ENCODE results near the gene CACNG6. TPM values are rescaled to one million over a fixed set of nuclear protein-coding genes. Genes with fewer than 3 reads are reported as not detected.

CACNG6 gene
- polyA plus RNA-seq, 1 of the 3 experiments (the other 2 are of a cell fraction), result 1.2 TPM

DNA sequence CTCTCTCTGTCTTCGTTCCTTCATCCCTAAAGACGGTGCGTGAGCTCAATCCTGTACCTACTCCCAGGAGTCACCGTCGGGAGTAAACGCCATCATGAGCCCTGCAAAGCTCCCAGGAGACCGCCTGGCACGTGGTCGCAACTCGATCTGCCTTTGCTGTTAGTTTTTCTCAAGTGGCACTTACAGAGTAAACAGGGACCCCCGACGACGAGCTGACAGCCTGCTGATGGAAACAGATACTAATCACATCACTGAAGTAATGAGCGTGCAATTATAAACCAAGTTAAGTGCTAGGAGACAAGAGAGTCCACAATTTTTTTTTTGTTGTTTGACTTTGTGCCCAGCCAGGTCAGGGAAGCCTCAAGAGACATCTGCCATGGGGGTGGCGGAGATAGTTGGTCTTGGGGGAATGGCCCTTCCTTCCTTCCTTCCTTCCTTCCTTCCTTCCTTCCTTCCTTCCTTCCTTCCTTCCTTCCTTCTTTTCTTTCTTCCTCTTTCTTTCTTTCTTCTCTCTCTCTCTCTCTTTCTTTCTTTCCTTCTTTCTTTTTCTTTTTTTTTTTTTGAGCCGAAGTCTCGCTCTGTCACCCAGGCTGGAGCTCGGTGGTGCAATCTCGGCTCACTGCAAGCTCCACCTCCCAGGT is 23.6 kb downstream of the CACNG6 start (continued):
- no peak for TF ChIP-seq SMC3 (IDR thresholded peaks at IDR 0.05; ENCODE audit: low read depth, low read length)

- H3K9me2 ChIP-seq, result no peaks in the 10 kb centered on the region
- H2AFZ ChIP-seq (ENCODE audit: low read depth), result no peak overlapping the region
- POLR2A ChIA-PET, result interaction anchor here (1.3 kb wide), 1 partner anchor 10 kb away, joined by 3 read pairs; no protein-coding TSS in a partner anchor
- CTCF ChIA-PET, result interaction anchor here (0.9 to 3.7 kb wide), 5 partner anchors 9 to 208 kb away, joined by 3 to 21 read pairs (median 8); no protein-coding TSS in a partner anchor
- no peaks in the 10 kb centered on the region for H3K27me3 ChIP-seq (ENCODE audit: insufficient read depth)
- H3K27ac ChIP-seq (ENCODE audit: low read depth in 2 of 2, low read length in 1 of 2), result no peak overlapping the region
- no peak for DNase-seq
- H3K9ac ChIP-seq, result no peak overlapping the region
- no peaks in the 10 kb centered on the region for H3K36me3 ChIP-seq (replicated peaks in 1 of 2; ENCODE audit: control insufficient read depth in 1 of 2, insufficient read depth in 2 of 2, low read length in 1 of 2)
- 50% methylated on average over 4 of the region's 4 CpGs for WGBS (ENCODE audit: low lambda C conversion rate)
- H3F3A ChIP-seq (replicated peaks; ENCODE audit: insufficient read depth), result peaks cover 19% of the 10 kb centered on the region
- H3K4me2 ChIP-seq, result no peak overlapping the region
- H3K79me2 ChIP-seq (ENCODE audit: insufficient read depth), result no peaks in the 10 kb centered on the region
- no peak overlapping the region for H3K4me3 ChIP-seq (ENCODE audit: low read depth in 2 of 2, low read length in 1 of 2)
- H4K20me1 ChIP-seq (ENCODE audit: insufficient read depth), result no peaks in the 10 kb centered on the region
- H3K9me3 ChIP-seq, result no peaks in the 10 kb centered on the region
- TF ChIP-seq EZH2phosphoT487 (IDR thresholded peaks at IDR 0.05; ENCODE audit: borderline replicate concordance, low read depth) (no peak), FOXJ3 (CRISPR knock-in tag; IDR thresholded peaks at IDR 0.05) (no peak), TEAD4 (IDR thresholded peaks at IDR 0.05; ENCODE audit: borderline replicate concordance, insufficient read depth) (no peak), YY1 (IDR thresholded peaks at IDR 0.05; ENCODE audit: low read depth) (no peak), RXRA (IDR thresholded peaks at IDR 0.05; ENCODE audit: borderline replicate concordance, low read depth) (no peak), EP300 (IDR thresholded peaks at IDR 0.05; ENCODE audit: borderline replicate concordance in 1 of 2, low read depth in 1 of 2, low read length in 1 of 2) (no peak), RCOR1 (IDR thresholded peaks at IDR 0.05; ENCODE audit: low read length) (no peak), MEF2A (IDR thresholded peaks at IDR 0.05; ENCODE audit: borderline replicate concordance, low read depth) (no peak), TAF1 (IDR thresholded peaks at IDR 0.05; ENCODE audit: borderline replicate concordance, low read depth, low read length) (no peak), REST (IDR thresholded peaks at IDR 0.05; ENCODE audit: low read depth, low read length) (no peak)
- TF ChIP-seq, protein P1, sequence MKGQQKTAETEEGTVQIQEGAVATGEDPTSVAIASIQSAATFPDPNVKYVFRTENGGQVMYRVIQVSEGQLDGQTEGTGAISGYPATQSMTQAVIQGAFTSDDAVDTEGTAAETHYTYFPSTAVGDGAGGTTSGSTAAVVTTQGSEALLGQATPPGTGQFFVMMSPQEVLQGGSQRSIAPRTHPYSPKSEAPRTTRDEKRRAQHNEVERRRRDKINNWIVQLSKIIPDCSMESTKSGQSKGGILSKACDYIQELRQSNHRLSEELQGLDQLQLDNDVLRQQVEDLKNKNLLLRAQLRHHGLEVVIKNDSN (IDR thresholded peaks at IDR 0.05; ENCODE audit: borderline replicate concordance, low read depth), result no peak
- H3K4me1 ChIP-seq (ENCODE audit: control insufficient read depth in 1 of 2, insufficient read depth in 2 of 2, low read depth in 1 of 2, low read length in 1 of 2), result peaks cover 0 to 8% of the 10 kb centered on the region in 2 experiments; a peak in 1 of 4 replicates
Observed at GRCh38 chr19:54017261-54017660, 25.8 kb downstream of the CACNG6 start.

All from SK-N-SH (cell line).